Measurements from ENCODE around the gene PAX8. TPM values are rescaled to one million over a fixed set of nuclear protein-coding genes. Genes with fewer than 3 reads are reported as not detected.

PAX8 gene
- total RNA-seq, 1 experiment from 2014 or later = 3.4 TPM

DNA sequence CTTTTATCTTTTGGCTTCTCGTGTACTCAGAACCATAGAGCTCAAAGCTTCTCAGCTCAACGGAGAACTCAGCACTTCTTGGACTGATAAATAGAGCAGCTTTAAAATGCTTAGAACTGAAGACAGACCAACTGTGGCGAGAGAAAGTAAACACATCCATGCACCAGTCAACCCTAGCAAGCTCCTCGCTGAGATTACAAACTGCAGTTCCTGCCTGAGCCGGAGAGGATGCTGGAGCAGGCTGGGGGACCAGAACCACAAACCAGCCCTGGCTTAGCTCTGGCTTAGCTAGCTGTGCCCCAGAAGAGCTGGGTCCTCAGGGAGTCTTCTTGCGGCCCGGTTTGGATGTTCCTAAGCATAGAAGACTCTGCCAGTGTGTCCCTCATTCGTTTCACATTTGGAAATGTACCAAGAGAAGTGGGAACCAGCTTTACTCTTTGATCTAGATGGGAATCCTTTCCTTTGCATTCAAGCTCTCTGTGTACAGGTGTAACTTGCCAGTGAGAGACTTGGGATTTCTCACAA lies 5.6 kb downstream of the PAX8 start:
- Histone ChIP-seq H3K9ac (ENCODE audit: low read length) (no peak overlapping the region), H3K4me3 (ENCODE audit: low read length) (no peak overlapping the region), H3K4me1 (ENCODE audit: insufficient read depth, low read length) (no peaks in the 10 kb centered on the region), H3K4me2 (ENCODE audit: low read length) (no peak overlapping the region), H3K36me3 (ENCODE audit: low read depth, low read length) (no peaks in the 10 kb centered on the region), H4K20me1 (ENCODE audit: low read length) (no peaks in the 10 kb centered on the region), H2AFZ (ENCODE audit: low read length) (no peak overlapping the region), H3F3A (ENCODE audit: low read length, unreplicated experiment) (no peaks in the 10 kb centered on the region), H3K27ac (ENCODE audit: low read length) (no peak overlapping the region), H3K79me2 (ENCODE audit: low read length) (no peaks in the 10 kb centered on the region), H3K9me3 (ENCODE audit: low read length) (no peaks in the 10 kb centered on the region), H3K9me2 (replicated peaks; ENCODE audit: low read length) (no peaks in the 10 kb centered on the region), H3K27me3 (ENCODE audit: low read length) (no peaks in the 10 kb centered on the region)
- BruUV-seq (replicated peaks) = no TSS peak
- ChIA-PET CTCF (no interaction called here), POLR2A (ENCODE audit: unreplicated experiment) (no interaction called here)
- intact Hi-C loops (cut with micrococcal nuclease) = no loop called here
- ATAC-seq (no peak), DNase-seq (no peak)
- TF ChIP-seq EZH2phosphoT487 (IDR thresholded peaks at IDR 0.05; ENCODE audit: borderline replicate concordance, low read length) (no peak), EZH2 (IDR thresholded peaks at IDR 0.05; ENCODE audit: low read length, unreplicated experiment) (no peak)
- TF ChIP-seq, protein P1, sequence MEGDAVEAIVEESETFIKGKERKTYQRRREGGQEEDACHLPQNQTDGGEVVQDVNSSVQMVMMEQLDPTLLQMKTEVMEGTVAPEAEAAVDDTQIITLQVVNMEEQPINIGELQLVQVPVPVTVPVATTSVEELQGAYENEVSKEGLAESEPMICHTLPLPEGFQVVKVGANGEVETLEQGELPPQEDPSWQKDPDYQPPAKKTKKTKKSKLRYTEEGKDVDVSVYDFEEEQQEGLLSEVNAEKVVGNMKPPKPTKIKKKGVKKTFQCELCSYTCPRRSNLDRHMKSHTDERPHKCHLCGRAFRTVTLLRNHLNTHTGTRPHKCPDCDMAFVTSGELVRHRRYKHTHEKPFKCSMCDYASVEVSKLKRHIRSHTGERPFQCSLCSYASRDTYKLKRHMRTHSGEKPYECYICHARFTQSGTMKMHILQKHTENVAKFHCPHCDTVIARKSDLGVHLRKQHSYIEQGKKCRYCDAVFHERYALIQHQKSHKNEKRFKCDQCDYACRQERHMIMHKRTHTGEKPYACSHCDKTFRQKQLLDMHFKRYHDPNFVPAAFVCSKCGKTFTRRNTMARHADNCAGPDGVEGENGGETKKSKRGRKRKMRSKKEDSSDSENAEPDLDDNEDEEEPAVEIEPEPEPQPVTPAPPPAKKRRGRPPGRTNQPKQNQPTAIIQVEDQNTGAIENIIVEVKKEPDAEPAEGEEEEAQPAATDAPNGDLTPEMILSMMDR (conservative IDR thresholded peaks at IDR 0.05; ENCODE audit: low read depth, low read length) = no peak

DNA sequence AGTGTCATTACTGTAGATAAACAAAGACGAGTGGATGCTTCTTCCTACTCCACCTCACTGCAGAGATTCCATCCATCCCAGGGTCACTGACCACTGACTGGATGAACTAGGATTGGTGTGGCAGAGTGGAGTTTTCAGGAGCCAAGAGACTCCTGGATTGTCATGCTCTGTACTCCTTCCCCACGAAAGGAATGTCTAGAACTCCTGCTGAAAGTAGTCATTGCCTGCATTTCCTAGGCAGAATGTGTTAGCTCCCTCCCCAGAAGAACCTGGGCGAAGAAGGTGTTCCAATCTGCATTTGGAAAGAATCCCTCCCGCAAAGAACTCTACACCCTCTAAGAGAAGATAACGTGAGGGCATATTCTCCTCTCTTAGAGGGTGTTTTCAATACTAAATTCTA lies 6.2 kb downstream of the PAX8 start:
- Histone ChIP-seq H3K27me3 (ENCODE audit: low read length) (no peaks in the 10 kb centered on the region), H4K20me1 (ENCODE audit: low read length) (no peaks in the 10 kb centered on the region), H3K9me2 (replicated peaks; ENCODE audit: low read length) (no peaks in the 10 kb centered on the region), H3K36me3 (ENCODE audit: low read depth, low read length) (no peaks in the 10 kb centered on the region), H3K4me2 (ENCODE audit: low read length) (no peak overlapping the region), H3K4me3 (ENCODE audit: low read length) (no peak overlapping the region), H3K4me1 (ENCODE audit: insufficient read depth, low read length) (no peaks in the 10 kb centered on the region), H3K27ac (ENCODE audit: low read length) (no peak overlapping the region), H3K79me2 (ENCODE audit: low read length) (no peaks in the 10 kb centered on the region), H2AFZ (ENCODE audit: low read length) (no peak overlapping the region), H3K9ac (ENCODE audit: low read length) (no peak overlapping the region), H3F3A (ENCODE audit: low read length, unreplicated experiment) (no peaks in the 10 kb centered on the region), H3K9me3 (ENCODE audit: low read length) (no peaks in the 10 kb centered on the region)
- ATAC-seq (no peak), DNase-seq (no peak)
- POLR2A ChIA-PET (ENCODE audit: unreplicated experiment) = no interaction called here
- BruUV-seq (replicated peaks) = no TSS peak
- CTCF ChIA-PET = no interaction called here
- intact Hi-C loops (cut with micrococcal nuclease) = no loop called here
- TF ChIP-seq EZH2phosphoT487 (IDR thresholded peaks at IDR 0.05; ENCODE audit: borderline replicate concordance, low read length) (no peak), EZH2 (IDR thresholded peaks at IDR 0.05; ENCODE audit: low read length, unreplicated experiment) (no peak)

DNA sequence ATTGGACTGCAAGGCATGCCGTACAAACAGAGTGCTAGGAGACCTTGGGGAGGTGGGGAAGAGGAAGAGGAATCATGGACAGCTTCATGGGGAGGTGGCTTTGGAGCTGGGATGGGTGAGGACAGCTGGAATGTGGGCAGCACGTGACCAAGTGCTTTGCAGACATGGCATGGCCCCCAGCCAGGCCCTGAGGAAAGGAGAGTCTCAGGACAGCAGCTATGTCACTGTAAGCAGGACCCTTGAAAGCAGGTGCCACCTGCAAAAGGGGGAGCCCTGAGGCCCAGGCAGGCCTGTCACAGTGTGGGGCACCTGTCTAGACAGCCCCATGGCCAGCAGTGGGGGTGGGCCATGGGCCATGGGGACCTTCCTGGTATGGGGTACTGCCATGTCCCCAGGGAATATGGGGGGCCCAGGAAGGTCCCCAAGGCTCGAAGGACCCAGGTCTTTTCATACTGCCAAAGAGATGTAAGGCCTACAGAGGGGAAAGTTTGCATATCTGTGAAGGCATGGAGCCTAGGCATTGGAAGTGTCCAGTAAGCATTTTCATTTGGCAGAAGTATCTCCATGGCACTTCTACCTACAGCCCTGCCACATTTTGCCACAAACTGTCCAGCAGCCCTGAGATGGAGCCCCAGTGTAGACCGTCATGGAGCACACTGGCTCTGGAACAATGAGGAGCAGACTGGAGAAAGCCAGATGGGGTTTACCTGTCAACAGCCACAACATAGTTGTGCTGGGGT lies 9.9 kb downstream of the PAX8 start:
- H2AFZ ChIP-seq (ENCODE audit: low read length) = no peak overlapping the region
- H3K27ac ChIP-seq (ENCODE audit: low read length) = no peak overlapping the region
- no peak overlapping the region for H3K4me2 ChIP-seq (ENCODE audit: low read length)
- H3K4me1 ChIP-seq (ENCODE audit: insufficient read depth, low read length) = no peaks in the 10 kb centered on the region
- H3K79me2 ChIP-seq (ENCODE audit: low read length) = no peaks in the 10 kb centered on the region
- no peak overlapping the region for H3K4me3 ChIP-seq (ENCODE audit: low read length)
- no peaks in the 10 kb centered on the region for H3K36me3 ChIP-seq (ENCODE audit: low read depth, low read length)
- BruUV-seq (replicated peaks) = no TSS peak
- no peaks in the 10 kb centered on the region for H3K27me3 ChIP-seq (ENCODE audit: low read length)
- intact Hi-C loops (cut with micrococcal nuclease) = no loop called here
- no peak for DNase-seq
- ChIA-PET POLR2A (ENCODE audit: unreplicated experiment) (no interaction called here), CTCF (no interaction called here)
- TF ChIP-seq EZH2 (IDR thresholded peaks at IDR 0.05; ENCODE audit: low read length, unreplicated experiment) (no peak), EZH2phosphoT487 (IDR thresholded peaks at IDR 0.05; ENCODE audit: borderline replicate concordance, low read length) (no peak)
- TF ChIP-seq, protein P1 (conservative IDR thresholded peaks at IDR 0.05; ENCODE audit: low read depth, low read length) = no peak
- no peak overlapping the region for H3K9ac ChIP-seq (ENCODE audit: low read length)
- no peaks in the 10 kb centered on the region for H4K20me1 ChIP-seq (ENCODE audit: low read length)
- no peak for ATAC-seq
- H3F3A ChIP-seq (ENCODE audit: low read length, unreplicated experiment) = no peaks in the 10 kb centered on the region
- H3K9me2 ChIP-seq (replicated peaks; ENCODE audit: low read length) = no peaks in the 10 kb centered on the region
- H3K9me3 ChIP-seq (ENCODE audit: low read length) = no peaks in the 10 kb centered on the region
